ENCODE measurements around the gene PNPLA5. TPM values are rescaled to one million over a fixed set of nuclear protein-coding genes. Genes with fewer than 3 reads are reported as not detected.

The PNPLA5 gene
- total RNA-seq, 2 experiments from 2014 or later = 0.15 TPM; not detected in 1

GRCh38 chr22:43855431-43855830 is 36.4 kb downstream of the PNPLA5 start:
- H3K79me2 ChIP-seq (ENCODE audit: insufficient read depth, low read depth, low read length) = no peaks in the 10 kb centered on the region
- no peaks in the 10 kb centered on the region for H3K36me3 ChIP-seq (ENCODE audit: insufficient read depth, low read length)
- H3K4me1 ChIP-seq (ENCODE audit: insufficient read depth, low read length, poor library complexity, severe bottlenecking) = no peaks in the 10 kb centered on the region
- no peak for TF ChIP-seq EZH2phosphoT487 (IDR thresholded peaks at IDR 0.05; ENCODE audit: borderline replicate concordance, low read depth, low read length)
- no peak for TF ChIP-seq CTCF (conservative IDR thresholded peaks at IDR 0.05; ENCODE audit: low read length)
- no peaks in the 10 kb centered on the region for H3K9me3 ChIP-seq (ENCODE audit: low read length)
- intact Hi-C loops (cut with micrococcal nuclease; ENCODE audit: unreplicated experiment) = no loop called here
- no peaks in the 10 kb centered on the region for H4K20me1 ChIP-seq (ENCODE audit: insufficient read depth, low read length)
- no peak overlapping the region for H3K27ac ChIP-seq (ENCODE audit: low read depth, low read length, poor library complexity, severe bottlenecking)
- CTCF ChIA-PET (ENCODE audit: unreplicated experiment) = no interaction called here
- no peak overlapping the region for H3K4me2 ChIP-seq (ENCODE audit: low read length)
- no TSS peak for BruUV-seq (replicated peaks)
- no peak overlapping the region for H3K4me3 ChIP-seq (ENCODE audit: low read depth, low read length, poor library complexity, severe bottlenecking)
- no peak for DNase-seq (ENCODE audit: low spot score)
- POLR2A ChIA-PET = no interaction called here
- no peak overlapping the region for H2AFZ ChIP-seq (ENCODE audit: low read length)
- no peaks in the 10 kb centered on the region for H3K9me2 ChIP-seq (ENCODE audit: insufficient read depth, low read length)

- CTCF ChIA-PET (ENCODE audit: unreplicated experiment) = no interaction called here
Measured at GRCh38 chr22:43854786-43855271, 37.0 kb downstream of the PNPLA5 start.

More at GRCh38 chr22:43854786-43855271, 37.0 kb downstream of the PNPLA5 start:
- H3K79me2 ChIP-seq (ENCODE audit: insufficient read depth, low read depth, low read length) = no peaks in the 10 kb centered on the region
- no peak overlapping the region for H3K4me2 ChIP-seq (ENCODE audit: low read length)
- POLR2A ChIA-PET = no interaction called here
- no TSS peak for BruUV-seq (replicated peaks)
- DNase-seq (ENCODE audit: low spot score) = no peak
- H3K4me1 ChIP-seq (ENCODE audit: insufficient read depth, low read length, poor library complexity, severe bottlenecking) = no peaks in the 10 kb centered on the region
- TF ChIP-seq EZH2phosphoT487 (IDR thresholded peaks at IDR 0.05; ENCODE audit: borderline replicate concordance, low read depth, low read length) (no peak), CTCF (conservative IDR thresholded peaks at IDR 0.05; ENCODE audit: low read length) (no peak)
- H3K9me2 ChIP-seq (ENCODE audit: insufficient read depth, low read length) = no peaks in the 10 kb centered on the region
- intact Hi-C loops (cut with micrococcal nuclease; ENCODE audit: unreplicated experiment) = no loop called here
- H3K36me3 ChIP-seq (ENCODE audit: insufficient read depth, low read length) = no peaks in the 10 kb centered on the region
- no peak overlapping the region for H3K4me3 ChIP-seq (ENCODE audit: low read depth, low read length, poor library complexity, severe bottlenecking)
- no peak overlapping the region for H3K27ac ChIP-seq (ENCODE audit: low read depth, low read length, poor library complexity, severe bottlenecking)
- no peak overlapping the region for H2AFZ ChIP-seq (ENCODE audit: low read length)
- H4K20me1 ChIP-seq (ENCODE audit: insufficient read depth, low read length) = no peaks in the 10 kb centered on the region
- no peaks in the 10 kb centered on the region for H3K9me3 ChIP-seq (ENCODE audit: low read length)

Data from OCI-LY7 (cell line).